B cell (primary cell): ENCODE results near the gene UBE2U.

Source experiments
- CTCF ChIP-seq: fragments of 200-600 bp; IDR thresholded peaks from one replicate; pipeline ENCODE4 v1.8.0; 2022; ENCODE audit warnings: antibody characterized with exemption, mild to moderate bottlenecking
- EZH2 ChIP-seq: IDR thresholded peaks from 2 replicates; pipeline ENCODE4 v1.6.1; 2012; ENCODE audit warnings: borderline replicate concordance, low read depth, mild to moderate bottlenecking, moderate library complexity, low read length; ENCODE audit not compliant: insufficient read depth, poor library complexity, severe bottlenecking

- TF ChIP-seq CTCF = no peak
- no peak for TF ChIP-seq EZH2
Observed at GRCh38 chr1:64172458-64172983, 30.9 kb upstream of the UBE2U start.
